OCI-LY7 (cell line): ENCODE data around the gene BLM. TPM values are rescaled to one million over a fixed set of nuclear protein-coding genes. Genes with fewer than 3 reads are reported as not detected.
"Not testable (repeated sequence)": the region's sequence is repeated elsewhere in the genome, so short reads cannot be mapped to it uniquely, and the experiment has no call there.

Experiments
- BruUV-seq: library from RNA; stranded (reverse); fragments of 400-500 nt; replicated peaks from 2 replicates; lab custom pipeline; 2021; lab: Mats Ljungman, UMichigan
- CTCF ChIA-PET: fragments of 300-600 bp; sonication (Branson Sonifier 250); formaldehyde crosslinking; loops from one replicate; lab custom pipeline; 2022; ENCODE audit warnings: antibody characterized with exemption; ENCODE audit not compliant: unreplicated experiment; lab: Charles Lee
- POLR2A ChIA-PET: fragments of 300-600 bp; sonication (Branson Sonifier 250); formaldehyde crosslinking; loops from one replicate; lab custom pipeline; 2022; ENCODE audit warnings: antibody characterized with exemption; lab: Charles Lee
- DNase-seq: peaks from one replicate; pipeline ENCODE4 v3.0.0-alpha.2; 2015; ENCODE audit warnings: low spot score
- H2AFZ ChIP-seq: fragments of 200-600 bp; sonication (generic), shearing (Covaris generic); 2 replicates; pipeline ENCODE4 v1.6.1; 2014; ENCODE audit warnings: mild to moderate bottlenecking, antibody characterized with exemption, low read length, moderate library complexity
- H3K27ac ChIP-seq: fragments of 200-600 bp; sonication (generic); 2 replicates; pipeline ENCODE4 v1.5.1; 2014; ENCODE audit warnings: mixed run types, low read depth, mild to moderate bottlenecking, moderate library complexity, low read length, inconsistent platforms; ENCODE audit not compliant: poor library complexity, severe bottlenecking
- H3K36me3 ChIP-seq: fragments of 200-600 bp; sonication (generic); 2 replicates; pipeline ENCODE4 v1.6.1; 2014; ENCODE audit warnings: mild to moderate bottlenecking, antibody characterized with exemption, low read length, moderate library complexity, mixed read lengths; ENCODE audit not compliant: insufficient read depth
- H3K4me1 ChIP-seq: fragments of 200-600 bp; sonication (generic); 2 replicates; pipeline ENCODE4 v1.5.1; 2014; ENCODE audit warnings: mild to moderate bottlenecking, low read length; ENCODE audit not compliant: insufficient read depth, poor library complexity, severe bottlenecking
- H3K4me2 ChIP-seq: fragments of 200-600 bp; sonication (generic); 2 replicates; pipeline ENCODE4 v1.6.1; 2014; ENCODE audit warnings: mild to moderate bottlenecking, low read length
- H3K4me3 ChIP-seq: fragments of 200-600 bp; sonication (generic); 2 replicates; pipeline ENCODE4 v1.5.1; 2014; ENCODE audit warnings: mild to moderate bottlenecking, low read depth, low read length; ENCODE audit not compliant: poor library complexity, severe bottlenecking
- H3K79me2 ChIP-seq: fragments of 200-600 bp; sonication (generic); 2 replicates; pipeline ENCODE4 v1.6.1; 2016; ENCODE audit warnings: low read depth, mild to moderate bottlenecking, low read length, moderate library complexity, mixed read lengths; ENCODE audit not compliant: insufficient read depth
- H3K9me2 ChIP-seq: fragments of 200-600 bp; sonication (generic); 2 replicates; pipeline ENCODE4 v1.6.1; 2016; ENCODE audit warnings: mild to moderate bottlenecking, low read length, mixed read lengths; ENCODE audit not compliant: insufficient read depth
- H3K9me3 ChIP-seq: fragments of 200-600 bp; sonication (generic); 2 replicates; pipeline ENCODE4 v1.6.1; 2014; ENCODE audit warnings: mild to moderate bottlenecking, mixed run types, low read length, mixed read lengths
- H4K20me1 ChIP-seq: fragments of 200-600 bp; sonication (generic); 2 replicates; pipeline ENCODE4 v1.6.1; 2014; ENCODE audit warnings: mild to moderate bottlenecking, antibody characterized with exemption, low read length, moderate library complexity, mixed read lengths; ENCODE audit not compliant: insufficient read depth
- EZH2phosphoT487 ChIP-seq: fragments of 200-600 bp; sonication (generic); IDR thresholded peaks from 2 replicates; pipeline ENCODE4 v1.6.1; 2018; ENCODE audit warnings: low read depth, borderline replicate concordance, mild to moderate bottlenecking, mixed run types, antibody characterized with exemption, low read length, moderate library complexity, mixed read lengths
- intact Hi-C: fragments of 100-400 bp; cut with micrococcal nuclease; formaldehyde crosslinking; loops from one replicate; pipeline ENCODE4 v1.10.0; 2022; ENCODE audit not compliant: unreplicated experiment
- total RNA-seq, 2 experiments: library from RNA; depleted of rRNA in 1 of 2; stranded (reverse); fragments of >200 nt in 1 of 2; shearing (Covaris generic) in 1 of 2; gene quantifications; 2 replicates each; pipeline ENCODE4 v1.2.3, GENCODE V29; 2014 to 2022
- TF ChIP-seq, protein P1 (sequence below): fragments of 200-600 bp; sonication (generic); conservative IDR thresholded peaks from 2 replicates; pipeline ENCODE4 v1.5.1; 2014; ENCODE audit warnings: mild to moderate bottlenecking, antibody characterized with exemption, low read length, moderate library complexity, mixed read lengths

The BLM gene
- total RNA-seq, 2 experiments from 2014 or later: 47.1 to 51.8 TPM

DNA sequence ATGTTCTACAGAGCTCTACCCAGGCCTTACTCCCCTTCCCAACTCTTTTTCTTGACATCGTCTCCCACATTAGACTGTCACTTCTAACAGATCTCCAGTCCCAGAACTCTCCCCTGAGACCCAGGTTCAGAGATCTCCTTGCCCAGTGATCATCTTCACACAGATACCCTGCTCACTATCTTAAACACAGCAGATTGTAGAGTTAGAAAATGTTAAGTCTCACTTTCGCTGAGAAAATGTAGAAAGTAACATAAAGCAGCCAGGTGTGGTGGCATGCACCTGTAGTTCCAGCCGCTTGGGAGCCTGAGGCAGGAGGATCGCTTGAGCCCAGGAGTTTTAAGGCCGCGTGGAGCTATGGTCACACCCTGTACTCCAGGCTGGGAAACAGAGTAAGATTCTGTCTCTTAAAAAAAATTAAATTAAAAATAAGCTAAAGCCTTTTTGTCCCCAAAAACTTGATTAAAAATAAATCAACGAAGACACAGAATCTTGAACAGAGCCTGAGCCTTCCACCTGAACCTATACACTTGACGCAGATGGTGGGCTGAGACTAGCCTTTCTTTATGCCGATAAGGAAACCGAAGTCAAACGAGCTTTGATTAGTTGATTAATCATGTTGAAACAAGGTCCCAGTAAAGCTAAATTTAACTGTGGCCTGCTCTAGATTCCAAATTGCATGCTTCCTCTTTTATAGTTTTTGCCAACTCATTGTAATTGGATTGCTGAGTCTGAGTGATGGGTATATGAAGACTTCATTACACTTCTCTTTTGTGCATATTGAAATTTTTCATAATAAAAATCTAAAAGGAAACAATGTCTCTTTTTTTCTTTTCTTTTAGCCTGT, 31.3 kb upstream of the BLM start:
- H3K9me2 ChIP-seq: no peaks in the 10 kb centered on the region
- TF ChIP-seq EZH2phosphoT487: no peak
- TF ChIP-seq, protein P1, sequence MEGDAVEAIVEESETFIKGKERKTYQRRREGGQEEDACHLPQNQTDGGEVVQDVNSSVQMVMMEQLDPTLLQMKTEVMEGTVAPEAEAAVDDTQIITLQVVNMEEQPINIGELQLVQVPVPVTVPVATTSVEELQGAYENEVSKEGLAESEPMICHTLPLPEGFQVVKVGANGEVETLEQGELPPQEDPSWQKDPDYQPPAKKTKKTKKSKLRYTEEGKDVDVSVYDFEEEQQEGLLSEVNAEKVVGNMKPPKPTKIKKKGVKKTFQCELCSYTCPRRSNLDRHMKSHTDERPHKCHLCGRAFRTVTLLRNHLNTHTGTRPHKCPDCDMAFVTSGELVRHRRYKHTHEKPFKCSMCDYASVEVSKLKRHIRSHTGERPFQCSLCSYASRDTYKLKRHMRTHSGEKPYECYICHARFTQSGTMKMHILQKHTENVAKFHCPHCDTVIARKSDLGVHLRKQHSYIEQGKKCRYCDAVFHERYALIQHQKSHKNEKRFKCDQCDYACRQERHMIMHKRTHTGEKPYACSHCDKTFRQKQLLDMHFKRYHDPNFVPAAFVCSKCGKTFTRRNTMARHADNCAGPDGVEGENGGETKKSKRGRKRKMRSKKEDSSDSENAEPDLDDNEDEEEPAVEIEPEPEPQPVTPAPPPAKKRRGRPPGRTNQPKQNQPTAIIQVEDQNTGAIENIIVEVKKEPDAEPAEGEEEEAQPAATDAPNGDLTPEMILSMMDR: no peak
- H3K4me2 ChIP-seq: no peak overlapping the region
- intact Hi-C loops: no loop called here
- no peak overlapping the region for H3K4me3 ChIP-seq
- ChIA-PET CTCF (no interaction called here), POLR2A (no interaction called here)
- no peaks in the 10 kb centered on the region for H3K79me2 ChIP-seq
- peaks cover 9% of the 10 kb centered on the region; the same call in 1 of the 2 replicates for H3K9me3 ChIP-seq
- H3K27ac ChIP-seq: no peak overlapping the region
- no peak for DNase-seq
- no TSS peak for BruUV-seq
- H3K36me3 ChIP-seq: no peaks in the 10 kb centered on the region
- no peaks in the 10 kb centered on the region for H4K20me1 ChIP-seq
- H2AFZ ChIP-seq: no peak overlapping the region
- peaks cover 10% of the 10 kb centered on the region for H3K4me1 ChIP-seq

DNA sequence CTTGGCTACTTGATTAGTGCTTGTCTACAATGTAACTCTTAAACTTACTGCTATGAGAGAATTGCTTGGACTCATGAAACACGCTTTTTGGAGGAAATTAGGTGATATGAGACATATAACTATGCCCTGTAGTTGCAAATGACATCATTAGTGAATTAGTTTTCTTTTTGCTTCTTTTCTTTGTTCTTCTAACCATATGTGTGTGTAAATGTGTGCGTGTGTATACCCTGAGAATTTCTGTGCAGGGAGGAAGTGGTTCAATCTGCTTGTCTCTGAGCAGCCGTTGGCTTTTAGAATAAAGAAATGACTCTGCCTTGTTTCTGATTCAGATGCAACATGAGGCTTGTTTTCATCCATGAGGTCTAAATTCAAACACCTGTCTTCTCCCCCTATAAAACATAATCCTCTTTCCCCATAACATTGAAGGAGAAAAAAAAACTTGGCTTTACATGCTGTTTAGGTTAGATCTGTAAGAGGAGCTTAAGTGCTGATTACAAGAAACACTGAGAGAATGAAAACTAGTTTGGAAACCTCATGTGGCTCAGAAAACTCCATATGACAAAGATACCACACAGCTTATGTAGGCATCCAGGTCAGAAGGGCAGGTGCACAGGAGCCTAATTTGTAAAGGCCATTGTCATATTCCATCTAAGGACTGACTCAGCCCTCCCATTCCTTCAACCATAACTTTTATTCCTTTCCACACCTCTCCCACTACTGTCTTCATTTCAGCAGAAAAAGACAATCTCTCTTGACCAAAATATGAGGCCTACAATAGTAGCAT, 30.5 kb upstream of the BLM start:
- H3K4me1 ChIP-seq: peaks cover 10% of the 10 kb centered on the region
- TF ChIP-seq EZH2phosphoT487: no peak
- TF ChIP-seq, protein P1: no peak
- H2AFZ ChIP-seq: no peak overlapping the region; the same call in 1 of the 2 replicates
- POLR2A ChIA-PET: no interaction called here
- intact Hi-C loops: no loop called here
- H3K36me3 ChIP-seq: no peaks in the 10 kb centered on the region
- no peaks in the 10 kb centered on the region for H3K79me2 ChIP-seq
- peaks cover 9% of the 10 kb centered on the region; the same call in 1 of the 2 replicates for H3K9me3 ChIP-seq
- no peak overlapping the region for H3K4me2 ChIP-seq
- TSS peak; percentile 47 for BruUV-seq
- H4K20me1 ChIP-seq: no peaks in the 10 kb centered on the region
- no peak overlapping the region for H3K4me3 ChIP-seq
- CTCF ChIA-PET: no interaction called here
- H3K9me2 ChIP-seq: no peaks in the 10 kb centered on the region
- H3K27ac ChIP-seq: no peak overlapping the region
- no peak for DNase-seq

DNA sequence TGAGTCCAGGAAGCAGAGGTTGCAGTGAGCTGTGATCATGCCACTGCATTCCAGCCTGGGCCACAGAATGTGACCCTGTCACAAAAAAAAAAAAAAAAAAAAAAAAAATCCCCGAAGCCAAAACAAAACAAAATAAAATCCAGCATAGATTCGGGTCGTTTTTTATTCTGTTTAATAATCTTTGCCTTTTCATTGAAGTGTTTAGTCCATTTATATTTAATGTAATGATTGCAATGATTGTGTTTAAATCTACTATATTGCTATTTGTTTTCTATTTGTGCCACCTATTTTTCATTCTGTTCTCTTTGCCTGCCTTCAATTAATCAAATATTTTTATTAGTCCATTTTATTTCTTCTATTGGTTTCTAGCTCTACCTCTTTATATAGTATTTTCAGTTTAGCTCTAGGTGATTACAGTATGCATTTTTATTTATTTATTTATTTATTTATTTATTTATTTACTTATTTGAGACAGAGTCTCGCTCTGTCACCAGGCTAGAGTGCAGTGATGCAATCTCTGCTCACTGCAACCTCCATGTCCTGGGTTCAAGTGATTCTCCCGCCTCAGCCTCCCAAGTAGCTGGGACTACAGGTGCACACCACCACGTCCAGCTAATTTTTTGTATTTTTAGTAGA, 27.7 kb upstream of the BLM start:
- DNase-seq, CTCF ChIA-PET, H4K20me1 ChIP-seq, H2AFZ ChIP-seq, POLR2A ChIA-PET, H3K4me2 ChIP-seq, H3K27ac ChIP-seq, H3K9me3 ChIP-seq, H3K36me3 ChIP-seq, BruUV-seq, H3K4me3 ChIP-seq, intact Hi-C loops, H3K9me2 ChIP-seq, H3K79me2 ChIP-seq: not testable (repeated sequence)
- H3K4me1 ChIP-seq: peaks cover 10% of the 10 kb centered on the region
